Bronchial epithelial cell (primary cell): Measurements from ENCODE around the gene PRTN3. TPM values are rescaled to one million over a fixed set of nuclear protein-coding genes. Genes with fewer than 3 reads are reported as not detected.

ENCODE experiments used
- DNase-seq: peaks from one replicate; pipeline ENCODE4 v3.0.0-alpha.2; 2010; ENCODE audit warnings: low read depth
- FAIRE-seq: peaks from 2 replicates; lab custom pipeline; 2011; peaks lifted over from hg19 to GRCh38; lab: Jason Lieb, UNC
- H3K27me3 ChIP-seq: 2 replicates; pipeline ENCODE4 v1.5.1; 2011; ENCODE audit warnings: low read length; ENCODE audit not compliant: control insufficient read depth, insufficient read depth
- H3K36me3 ChIP-seq: 2 replicates; pipeline ENCODE4 v1.5.1; 2011; ENCODE audit warnings: low read length; ENCODE audit not compliant: control insufficient read depth, insufficient read depth
- H3K4me3 ChIP-seq: 2 replicates; pipeline ENCODE4 v1.5.1; 2011; ENCODE audit warnings: mild to moderate bottlenecking, low read depth, low read length, control low read depth
- total RNA-seq: library from RNA; depleted of rRNA; stranded (reverse); fragments of >200 nt; gene quantifications from 2 replicates; pipeline ENCODE4 v1.2.1, GENCODE V29; 2014
- TF ChIP-seq, protein P1 (sequence below): IDR thresholded peaks from 2 replicates; pipeline ENCODE4 v1.5.1; 2011; ENCODE audit warnings: mild to moderate bottlenecking, moderate library complexity, low read length, control low read depth, inconsistent platforms; ENCODE audit not compliant: insufficient read depth, severe bottlenecking

Gene PRTN3
- total RNA-seq, 1 donor from 2014 or later: not detected

DNA sequence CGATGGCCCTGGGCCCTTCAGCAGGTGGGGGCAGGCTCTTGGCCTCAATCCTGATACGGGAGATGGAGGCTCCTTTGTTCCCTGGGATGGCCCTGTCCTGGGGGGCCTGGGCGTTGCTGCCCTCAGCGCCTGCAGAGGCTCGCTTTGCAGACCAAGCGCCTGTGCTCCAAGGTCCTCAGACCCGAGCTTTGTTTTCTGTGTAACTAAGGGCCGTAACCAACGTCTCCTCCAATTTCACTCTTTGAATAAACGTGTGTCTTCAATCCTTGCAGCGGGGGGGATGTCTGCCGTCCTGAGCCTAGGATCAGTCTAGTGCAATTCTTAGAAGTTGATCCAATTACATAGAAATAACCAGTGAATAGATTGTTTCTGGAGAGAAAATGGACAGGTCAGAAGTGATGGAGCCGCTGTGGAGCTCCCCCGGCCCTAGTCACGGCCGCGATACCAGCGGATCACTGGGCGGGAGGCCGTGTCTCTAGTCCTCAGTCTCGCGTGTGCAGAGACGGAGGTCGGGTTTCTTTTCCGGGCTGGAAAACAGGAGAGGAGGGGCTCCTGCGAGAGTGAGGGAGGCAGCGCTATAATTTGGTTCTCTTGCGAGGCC is 38.2 kb upstream of the PRTN3 start:
- Histone ChIP-seq H3K4me3 (no peak overlapping the region), H3K27me3 (no peaks in the 10 kb centered on the region), H3K36me3 (peaks cover 53% of the 10 kb centered on the region)
- FAIRE-seq (no peak), DNase-seq (no peak)
- TF ChIP-seq, protein P1, sequence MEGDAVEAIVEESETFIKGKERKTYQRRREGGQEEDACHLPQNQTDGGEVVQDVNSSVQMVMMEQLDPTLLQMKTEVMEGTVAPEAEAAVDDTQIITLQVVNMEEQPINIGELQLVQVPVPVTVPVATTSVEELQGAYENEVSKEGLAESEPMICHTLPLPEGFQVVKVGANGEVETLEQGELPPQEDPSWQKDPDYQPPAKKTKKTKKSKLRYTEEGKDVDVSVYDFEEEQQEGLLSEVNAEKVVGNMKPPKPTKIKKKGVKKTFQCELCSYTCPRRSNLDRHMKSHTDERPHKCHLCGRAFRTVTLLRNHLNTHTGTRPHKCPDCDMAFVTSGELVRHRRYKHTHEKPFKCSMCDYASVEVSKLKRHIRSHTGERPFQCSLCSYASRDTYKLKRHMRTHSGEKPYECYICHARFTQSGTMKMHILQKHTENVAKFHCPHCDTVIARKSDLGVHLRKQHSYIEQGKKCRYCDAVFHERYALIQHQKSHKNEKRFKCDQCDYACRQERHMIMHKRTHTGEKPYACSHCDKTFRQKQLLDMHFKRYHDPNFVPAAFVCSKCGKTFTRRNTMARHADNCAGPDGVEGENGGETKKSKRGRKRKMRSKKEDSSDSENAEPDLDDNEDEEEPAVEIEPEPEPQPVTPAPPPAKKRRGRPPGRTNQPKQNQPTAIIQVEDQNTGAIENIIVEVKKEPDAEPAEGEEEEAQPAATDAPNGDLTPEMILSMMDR: no peak

DNA sequence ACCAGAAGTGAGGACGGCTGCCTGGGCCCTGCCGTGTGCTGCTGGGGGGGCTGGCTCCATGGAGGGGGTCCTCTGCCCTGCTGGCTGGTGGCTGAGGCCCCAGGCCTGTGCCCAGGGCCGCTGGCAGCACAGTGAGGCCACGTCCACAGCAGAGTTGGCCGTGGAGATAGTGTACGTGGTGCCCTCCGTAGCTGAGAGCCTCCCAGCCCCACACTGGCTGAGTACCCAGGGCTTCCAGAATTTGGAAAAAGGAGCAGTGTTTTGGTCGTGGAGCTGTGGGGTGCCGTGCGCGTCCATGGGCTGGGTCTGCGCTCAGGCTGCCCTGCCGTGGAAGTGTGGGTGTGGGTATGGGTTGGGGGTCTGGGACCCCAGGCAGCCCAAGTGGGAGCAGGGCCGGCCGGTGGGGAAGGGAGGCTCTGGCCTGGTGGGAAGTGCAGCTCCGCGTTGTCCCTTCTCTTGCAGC is 37.7 kb upstream of the PRTN3 start:
- DNase-seq: no peak
- Histone ChIP-seq H3K27me3 (no peaks in the 10 kb centered on the region), H3K36me3 (peaks cover 58% of the 10 kb centered on the region), H3K4me3 (no peak overlapping the region)
- no peak for FAIRE-seq
- TF ChIP-seq, protein P1: no peak

DNA sequence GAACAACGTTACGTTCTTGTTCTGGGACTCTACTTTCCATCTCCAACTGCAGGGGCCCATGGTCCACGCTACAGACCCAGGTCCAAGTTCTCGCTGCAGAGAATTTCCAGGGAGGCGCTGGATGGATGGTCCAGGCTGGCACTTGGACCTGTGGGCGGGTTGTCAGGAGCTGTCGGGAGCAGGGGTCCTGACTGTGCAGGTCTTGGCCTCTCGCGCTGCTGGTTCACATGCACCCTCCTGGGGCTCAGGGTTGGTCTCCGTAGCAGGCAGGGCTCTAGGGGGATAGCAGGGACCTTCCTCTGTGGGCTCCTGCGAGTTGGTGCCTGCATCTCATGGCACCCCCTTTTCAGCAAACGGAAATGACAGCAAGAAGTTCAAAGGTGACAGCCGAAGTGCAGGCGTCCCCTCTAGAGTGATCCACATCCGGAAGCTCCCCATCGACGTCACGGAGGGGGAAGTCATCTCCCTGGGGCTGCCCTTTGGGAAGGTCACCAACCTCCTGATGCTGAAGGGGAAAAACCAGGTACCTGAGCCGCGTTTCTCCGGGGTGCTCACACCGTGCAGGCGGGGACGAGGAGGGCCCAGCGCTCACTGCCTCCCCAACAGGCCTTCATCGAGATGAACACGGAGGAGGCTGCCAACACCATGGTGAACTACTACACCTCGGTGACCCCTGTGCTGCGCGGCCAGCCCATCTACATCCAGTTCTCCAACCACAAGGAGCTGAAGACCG is 36.9 kb upstream of the PRTN3 start:
- FAIRE-seq (no peak), DNase-seq (no peak)
- Histone ChIP-seq H3K27me3 (no peaks in the 10 kb centered on the region), H3K36me3 (peaks cover 62% of the 10 kb centered on the region), H3K4me3 (no peak overlapping the region)
- TF ChIP-seq, protein P1: no peak

DNA sequence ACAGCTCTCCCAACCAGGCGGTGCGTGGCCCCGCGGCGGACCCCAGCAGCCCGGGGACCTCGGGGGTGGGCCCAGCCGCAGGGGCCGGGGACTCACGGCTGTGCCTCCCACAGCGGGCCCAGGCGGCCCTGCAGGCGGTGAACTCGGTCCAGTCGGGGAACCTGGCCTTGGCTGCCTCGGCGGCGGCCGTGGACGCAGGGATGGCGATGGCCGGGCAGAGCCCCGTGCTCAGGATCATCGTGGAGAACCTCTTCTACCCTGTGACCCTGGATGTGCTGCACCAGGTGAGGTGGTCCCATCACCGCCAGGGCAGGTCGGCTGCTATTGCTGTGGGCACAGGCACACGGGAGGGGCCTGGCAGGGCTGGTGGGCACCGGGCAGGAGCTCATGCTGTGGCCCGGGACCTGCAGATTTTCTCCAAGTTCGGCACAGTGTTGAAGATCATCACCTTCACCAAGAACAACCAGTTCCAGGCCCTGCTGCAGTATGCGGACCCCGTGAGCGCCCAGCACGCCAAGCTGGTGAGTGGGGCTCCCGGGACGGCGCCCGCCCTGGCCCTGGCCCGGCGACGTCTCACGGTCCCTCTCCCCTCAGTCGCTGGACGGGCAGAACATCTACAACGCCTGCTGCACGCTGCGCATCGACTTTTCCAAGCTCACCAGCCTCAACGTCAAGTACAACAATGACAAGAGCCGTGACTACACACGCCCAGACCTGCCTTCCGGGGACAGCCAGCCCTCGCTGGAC is 36.2 kb upstream of the PRTN3 start:
- TF ChIP-seq, protein P1: no peak
- FAIRE-seq (no peak), DNase-seq (no peak)
- Histone ChIP-seq H3K27me3 (no peaks in the 10 kb centered on the region), H3K4me3 (no peak overlapping the region), H3K36me3 (peaks cover 58% of the 10 kb centered on the region)

DNA sequence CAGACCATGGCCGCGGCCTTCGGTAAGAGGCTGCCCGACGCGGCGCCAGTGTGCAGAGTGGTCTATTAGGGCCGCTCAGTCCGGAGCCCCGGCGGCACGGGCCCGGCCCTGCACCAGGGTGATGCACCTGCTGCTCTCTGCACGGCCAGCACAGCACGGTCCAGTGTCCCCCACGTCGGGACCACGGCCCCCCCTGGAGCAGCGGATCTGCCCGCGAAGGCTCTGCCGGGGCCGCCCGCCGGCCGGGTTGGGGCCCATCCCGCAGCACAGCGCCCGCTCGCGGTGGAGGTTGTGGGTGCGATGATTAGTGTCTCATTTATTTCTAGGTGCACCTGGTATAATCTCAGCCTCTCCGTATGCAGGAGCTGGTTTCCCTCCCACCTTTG is 35.6 kb upstream of the PRTN3 start:
- no peak overlapping the region for H3K4me3 ChIP-seq
- H3K27me3 ChIP-seq: no peaks in the 10 kb centered on the region
- TF ChIP-seq, protein P1: no peak
- no peak for DNase-seq
- FAIRE-seq: no peak
- H3K36me3 ChIP-seq: peaks cover 57% of the 10 kb centered on the region
